Activated CD4-positive, alpha-beta T cell treated with anti-CD3 and anti-CD28 coated beads for 4 hours (primary cell): Measurements from ENCODE around the gene THSD4.
"Not testable (repeated sequence)": the region's sequence is repeated elsewhere in the genome, so short reads cannot be mapped to it uniquely, and the experiment has no call there.

Experiments used
- DNase-seq, 2 donors: peaks; one replicate each; pipeline ENCODE4 v3.0.0-alpha.2; 2020

Gene THSD4

DNA sequence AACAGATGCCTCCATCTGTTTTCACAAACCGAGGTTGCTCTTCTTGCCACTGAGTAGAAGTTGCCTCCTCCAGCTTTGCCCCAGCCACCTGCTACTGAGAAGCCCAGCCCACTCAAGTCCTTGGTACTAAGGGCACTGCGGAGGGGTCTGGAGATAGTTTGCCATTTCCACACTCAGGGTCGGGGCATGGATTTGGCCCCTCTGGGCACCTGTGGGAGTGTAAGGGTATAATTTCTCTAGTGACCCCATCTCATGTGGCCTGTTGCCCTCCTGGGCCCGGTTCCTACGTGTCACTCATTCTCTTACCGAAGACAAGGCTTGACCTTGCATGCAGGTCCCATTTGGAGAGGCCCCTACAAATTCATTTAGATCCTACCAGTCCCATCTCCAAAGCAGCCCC, 79.0 kb downstream of the THSD4 start:
- no peak for DNase-seq

DNA sequence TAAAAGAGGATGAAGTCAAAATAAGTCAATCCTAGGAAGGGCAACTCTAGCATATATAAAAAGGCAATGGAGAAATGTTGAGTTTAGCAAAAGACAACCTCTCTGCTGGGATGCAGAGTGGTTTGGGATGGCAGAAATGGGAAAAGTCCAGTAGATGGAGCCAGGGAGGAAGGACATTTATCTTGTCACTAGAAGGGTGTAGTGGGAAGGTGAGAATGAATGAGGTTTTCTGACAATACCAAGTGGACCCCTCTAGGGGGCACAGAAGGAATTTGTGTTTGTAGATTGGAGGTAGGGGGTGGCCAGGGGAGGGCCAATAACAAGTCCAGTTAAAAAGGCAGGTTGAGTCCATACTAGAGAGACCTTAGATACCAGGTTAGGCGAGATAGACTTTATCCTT, 80.0 kb downstream of the THSD4 start:
- DNase-seq = no peak

DNA sequence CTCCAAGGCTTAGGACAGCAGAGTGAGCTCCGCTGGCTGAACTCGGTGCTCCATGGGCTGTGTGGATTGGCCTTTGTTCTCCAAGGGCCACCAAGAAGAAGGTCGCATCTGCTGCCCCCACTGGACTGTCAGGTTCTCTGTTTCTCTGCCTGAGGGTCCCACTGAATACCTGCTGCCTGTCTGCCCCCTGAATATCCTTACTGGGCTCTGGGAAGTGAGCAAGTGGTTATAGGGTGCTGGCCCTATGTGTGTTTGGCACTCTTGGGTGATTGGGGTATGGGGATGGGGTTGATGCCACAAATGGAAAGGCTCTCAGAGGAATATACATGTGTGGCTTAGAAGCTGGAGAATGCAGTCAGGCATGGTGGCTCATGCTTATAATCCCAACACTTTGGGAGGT, 82.3 kb downstream of the THSD4 start:
- no peak for DNase-seq

DNA sequence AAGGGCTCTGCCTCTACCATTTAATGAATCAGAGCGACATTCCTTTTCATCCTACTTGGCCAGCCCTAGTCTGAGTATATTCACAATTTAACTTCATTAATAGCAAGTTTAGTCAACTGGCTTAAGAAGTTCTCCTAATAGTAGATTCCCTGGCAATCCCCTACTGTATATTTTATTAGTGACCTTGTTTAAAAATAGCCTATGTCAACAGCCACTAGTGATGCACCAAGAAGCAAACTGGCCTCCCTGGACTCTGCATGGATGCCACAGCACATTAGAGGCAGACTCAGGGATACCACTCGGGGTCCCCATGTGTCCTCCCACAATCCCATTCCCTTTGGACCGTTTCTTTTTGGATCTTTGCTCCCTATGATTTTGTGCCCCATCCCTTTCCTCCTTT, 83.6 kb downstream of the THSD4 start:
- DNase-seq = no peak

DNA sequence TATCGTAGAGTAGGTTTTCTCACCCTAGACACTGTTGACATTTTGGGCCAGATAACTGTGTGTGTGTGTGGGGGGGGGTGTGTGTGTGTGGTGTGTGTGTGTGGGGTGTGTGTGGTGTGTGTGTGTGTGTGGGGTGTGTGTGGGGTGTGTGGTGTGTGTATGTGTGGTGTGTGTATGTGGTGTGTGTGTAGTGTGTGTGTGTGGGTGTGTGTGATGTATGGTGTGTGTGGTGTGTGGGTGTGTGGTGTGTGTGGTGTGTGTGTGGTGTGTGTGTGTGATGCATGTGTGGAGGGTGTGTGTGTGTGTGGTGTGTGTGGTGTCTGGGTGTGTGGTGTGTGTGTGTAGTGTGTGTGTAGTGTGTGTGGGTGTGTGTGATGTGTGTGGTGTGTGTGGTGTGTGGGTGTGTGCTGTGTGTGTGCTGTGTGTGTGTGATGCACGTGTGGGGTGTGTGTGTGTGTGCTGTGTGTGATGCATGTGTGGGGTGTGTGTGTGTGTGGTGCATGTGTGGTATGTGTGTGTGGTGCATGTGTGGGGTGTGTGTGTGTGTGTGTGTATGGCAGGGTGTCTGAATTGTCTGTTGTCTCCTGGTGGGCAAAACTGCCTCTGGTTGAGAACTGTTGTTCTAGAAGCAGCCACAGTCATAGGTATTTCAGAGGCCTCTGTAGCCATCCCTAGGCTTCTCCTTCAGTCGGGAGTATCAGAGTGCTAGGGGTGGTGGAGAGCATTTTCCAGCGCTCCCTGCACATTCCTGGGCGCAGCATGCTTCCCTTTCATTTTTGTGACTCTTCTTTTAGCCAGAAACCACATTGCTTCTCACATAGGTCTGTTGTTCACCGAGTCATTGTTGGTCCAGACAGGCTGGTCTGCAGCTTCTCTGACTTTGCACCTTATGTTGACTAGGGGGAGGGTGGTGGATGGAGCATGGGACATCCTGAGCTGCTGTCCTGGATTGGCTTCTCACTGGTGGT, 84.4 kb downstream of the THSD4 start:
- DNase-seq = no peak

DNA sequence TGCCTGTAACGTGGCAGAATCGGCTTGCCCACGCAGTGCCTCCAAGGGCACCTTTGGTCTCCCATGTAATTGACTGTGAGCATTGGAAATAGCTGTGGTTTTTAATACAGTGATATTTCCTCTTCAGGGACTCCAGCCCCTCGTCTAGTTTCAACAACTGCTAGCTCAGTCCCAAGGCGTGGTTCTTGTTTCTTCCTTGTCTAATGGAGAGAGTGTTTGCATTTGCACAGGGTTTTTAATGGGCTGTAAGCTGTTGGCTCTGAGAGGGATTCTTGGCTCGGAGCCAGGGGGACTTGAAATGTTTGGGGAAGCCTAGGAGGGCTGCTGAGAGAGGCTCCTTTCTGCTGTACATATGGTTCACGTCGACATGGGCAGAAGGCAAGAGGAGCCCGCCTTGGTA, 86.2 kb downstream of the THSD4 start:
- DNase-seq = no peak

DNA sequence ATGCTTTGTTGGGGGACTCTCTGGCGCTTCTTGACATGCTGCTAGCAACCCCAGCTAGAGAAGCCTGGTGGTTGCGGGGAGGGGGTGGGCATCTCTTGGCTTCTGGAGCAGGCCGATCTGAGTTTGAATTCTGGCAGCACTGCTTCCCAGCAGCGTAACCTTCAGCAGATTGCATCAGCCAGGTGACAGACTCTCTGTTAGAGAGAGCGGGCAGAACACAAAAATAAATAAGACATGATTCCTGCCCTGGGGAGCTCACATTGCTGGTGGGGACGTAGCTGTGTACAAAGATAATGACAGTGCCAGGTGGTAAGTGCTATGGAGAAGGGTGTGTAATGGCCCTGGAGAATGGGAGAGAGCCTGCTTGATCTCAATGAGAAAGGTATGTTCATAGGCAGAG, 87.4 kb downstream of the THSD4 start:
- DNase-seq = no peak

DNA sequence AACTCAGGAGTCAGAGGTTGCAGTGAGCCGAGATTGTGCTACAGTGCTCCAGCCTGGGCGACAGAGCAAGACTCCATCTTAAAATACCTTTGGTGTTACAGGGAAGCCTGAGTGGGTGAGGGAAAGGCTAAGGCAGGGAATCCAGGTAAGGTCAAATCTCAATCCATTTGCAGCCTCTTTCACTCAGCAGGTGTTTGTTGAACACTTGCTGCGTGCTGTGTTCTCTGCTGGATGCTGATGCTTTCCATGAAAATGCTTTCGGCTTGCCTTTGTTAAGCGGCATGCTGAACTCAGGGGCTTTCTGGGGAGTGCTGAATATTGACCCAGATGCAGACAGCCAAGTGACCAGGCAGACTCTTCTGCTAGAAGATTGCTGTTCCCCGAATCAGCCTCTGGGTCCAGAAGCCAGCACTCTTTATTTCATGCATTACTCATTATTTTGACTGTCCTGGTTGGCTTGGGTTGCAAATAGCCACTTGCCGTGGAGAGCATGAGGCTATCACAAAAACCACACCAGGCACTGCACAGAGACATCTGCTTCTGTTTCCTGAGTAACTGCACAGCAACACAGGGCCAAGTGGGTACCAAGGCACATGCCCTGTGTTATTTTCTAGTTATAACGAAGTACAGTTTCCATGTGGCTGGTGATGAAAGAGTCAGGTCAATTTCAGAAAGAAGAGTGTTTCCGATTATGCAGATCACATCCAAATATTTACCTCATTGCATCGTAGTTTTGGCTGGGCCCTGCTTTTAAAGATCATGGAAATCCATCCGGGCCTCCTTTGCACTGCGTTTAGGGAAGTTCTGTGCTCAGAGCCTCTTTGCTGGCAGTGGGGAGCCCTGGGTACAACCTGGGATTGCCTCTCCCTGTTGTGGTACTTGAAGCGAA, 88.6 kb downstream of the THSD4 start:
- no peak for DNase-seq

DNA sequence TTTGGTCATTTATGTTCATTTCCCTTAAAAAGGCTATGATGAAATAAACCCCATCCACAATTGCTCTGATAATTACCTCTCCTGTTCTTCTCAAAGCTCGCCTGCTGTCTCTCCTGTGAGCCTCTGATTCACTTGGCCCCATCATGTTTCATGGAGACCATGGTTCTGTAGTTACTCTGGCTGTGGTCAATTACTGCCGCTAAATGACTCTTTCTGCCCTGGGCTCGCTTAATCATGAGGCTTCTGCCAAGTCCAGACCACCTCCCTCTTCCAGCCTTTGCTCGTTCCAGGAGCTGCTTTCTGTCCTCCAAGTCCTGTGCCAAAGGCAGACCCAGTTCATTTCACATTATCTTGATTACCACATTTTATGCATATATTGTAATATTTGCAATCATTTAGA, 91.9 kb downstream of the THSD4 start:
- no peak for DNase-seq

DNA sequence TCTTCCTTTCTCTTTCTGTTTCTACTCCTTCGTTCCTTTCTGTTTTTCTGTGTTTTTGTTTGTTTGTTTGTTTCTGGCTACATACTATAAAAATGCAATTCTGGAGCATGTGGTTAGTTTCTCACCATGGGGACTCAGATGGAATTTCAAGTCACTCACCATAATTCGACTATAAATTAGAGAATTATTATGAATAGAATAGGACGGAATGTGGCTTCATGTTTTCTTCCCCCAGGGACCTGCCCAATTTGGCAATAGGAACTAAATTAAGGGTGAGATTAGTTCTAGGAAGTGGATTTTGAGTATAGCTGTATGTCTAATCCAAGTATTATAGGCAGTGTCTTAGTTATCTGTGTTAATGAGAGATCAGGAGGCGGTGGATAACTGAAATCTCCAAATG, 96.9 kb downstream of the THSD4 start:
- DNase-seq = no peak

DNA sequence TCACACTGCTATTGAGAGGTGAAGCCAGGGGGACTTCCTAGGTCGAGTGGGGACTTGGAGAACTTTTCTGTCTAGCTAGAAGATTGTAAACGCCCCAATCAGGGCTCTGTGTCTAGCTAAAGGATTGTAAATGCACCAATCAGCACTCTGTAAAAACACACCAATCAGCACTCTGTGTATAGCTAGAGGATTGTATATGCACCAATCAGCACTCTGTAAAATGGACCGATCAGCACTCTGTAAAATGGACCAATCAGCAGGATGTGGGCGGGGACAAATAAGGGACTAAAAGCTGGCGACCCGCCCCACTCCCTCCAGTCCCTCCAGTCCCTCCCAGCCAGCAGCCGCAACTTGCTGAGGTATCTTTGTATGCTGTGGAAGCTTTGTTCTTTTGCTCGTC, 98.7 kb downstream of the THSD4 start:
- not testable (repeated sequence) for DNase-seq

DNA sequence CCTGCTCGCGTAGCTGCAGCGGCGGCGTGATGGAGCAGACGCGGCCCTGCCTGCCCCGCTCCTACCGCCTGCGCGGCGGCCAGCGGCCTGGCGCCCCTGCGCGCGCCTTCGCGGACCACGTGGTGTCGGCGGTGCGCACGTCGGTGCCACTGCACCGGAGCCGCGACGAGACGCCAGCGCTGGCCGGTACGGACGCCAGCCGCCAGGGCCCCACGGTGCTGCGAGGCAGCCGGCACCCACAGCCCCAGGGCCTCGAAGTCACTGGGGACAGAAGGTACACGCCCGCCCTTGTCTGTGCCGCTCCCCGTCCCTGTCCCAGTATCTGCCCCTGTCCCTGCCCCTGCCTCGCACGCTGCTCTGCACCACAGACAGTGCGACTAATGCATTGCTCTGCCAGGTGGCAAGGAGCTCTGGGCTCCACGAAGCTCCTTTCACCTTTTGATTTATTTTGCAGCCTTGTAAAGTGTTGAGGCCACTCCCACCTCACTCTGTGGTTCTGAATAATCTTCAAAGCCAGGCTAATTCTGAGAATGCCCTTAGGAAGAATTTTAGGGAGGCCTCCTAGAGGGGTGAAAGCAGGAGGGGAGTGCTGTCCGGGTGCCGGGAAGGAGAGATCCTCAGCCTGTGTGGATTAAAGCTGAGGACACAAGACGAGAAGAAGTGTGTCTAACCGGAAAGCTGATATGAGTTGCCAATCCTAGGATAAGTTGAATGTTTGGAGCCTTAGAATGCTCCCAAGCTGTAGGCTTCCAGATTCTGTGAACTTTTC, 100.0 kb downstream of the THSD4 start:
- DNase-seq = no peak

DNA sequence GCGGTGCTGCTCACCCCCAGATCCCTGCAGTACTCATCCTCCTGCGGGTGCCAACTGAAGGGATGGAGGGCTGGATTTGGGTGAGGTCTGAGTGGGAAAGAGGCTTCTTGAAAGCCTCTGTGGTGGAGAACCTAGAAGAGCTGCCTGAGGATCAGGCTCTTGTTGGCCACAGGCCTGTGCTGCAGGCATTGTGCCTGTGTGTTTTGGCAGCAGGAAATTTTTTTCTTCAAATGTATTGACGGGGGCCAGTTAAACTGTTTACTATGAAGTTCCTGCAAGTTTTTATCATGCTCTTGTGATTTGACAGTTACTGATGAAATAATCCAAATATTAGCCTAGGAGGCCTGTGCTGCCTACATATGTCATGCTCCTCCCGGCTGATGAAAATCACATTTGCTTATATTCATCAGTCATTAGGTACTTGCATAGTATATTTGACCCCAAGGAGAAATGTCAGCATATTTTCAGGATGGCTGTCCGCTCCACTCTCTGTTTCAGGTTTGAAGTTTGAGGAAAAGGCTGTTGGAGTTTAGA, 103.1 kb downstream of the THSD4 start:
- DNase-seq = no peak

DNA sequence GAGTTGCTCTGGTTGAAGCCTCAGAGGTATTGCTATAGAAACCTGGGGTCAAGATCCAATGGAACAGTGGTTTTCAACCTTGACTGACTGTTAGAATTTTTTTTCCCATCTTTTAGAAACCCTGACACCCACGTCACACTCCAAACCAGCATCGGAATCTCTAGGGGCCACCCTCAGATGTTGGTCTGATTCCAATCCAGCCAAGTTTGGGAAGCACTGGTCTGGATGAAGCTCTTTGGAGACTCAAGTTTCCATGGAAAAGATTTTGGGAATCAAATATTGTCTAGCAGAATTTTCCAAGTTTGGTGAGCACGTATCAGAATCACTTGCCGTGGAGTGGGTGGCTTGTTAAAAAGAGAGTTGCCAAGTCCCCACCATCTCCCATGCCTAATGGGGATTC, 103.8 kb downstream of the THSD4 start:
- no peak for DNase-seq

DNA sequence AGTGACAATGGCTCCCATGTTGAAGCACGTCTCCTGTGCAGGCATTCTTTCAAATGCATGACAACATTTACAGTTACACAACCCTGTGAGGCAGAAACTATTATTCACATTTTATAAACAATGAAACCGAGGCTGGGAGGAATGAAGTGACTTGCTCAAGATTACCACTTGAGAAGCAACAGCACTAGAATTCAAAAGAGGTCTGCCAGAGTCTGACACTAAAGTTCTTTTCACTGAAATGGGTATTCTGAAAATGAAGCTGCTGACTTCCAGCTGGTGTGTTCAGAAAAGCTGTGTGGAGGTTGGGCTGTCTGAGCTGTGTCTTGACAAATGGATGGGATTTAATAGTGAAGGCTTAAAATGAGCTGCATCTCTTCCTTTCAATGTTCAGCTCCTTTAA, 104.4 kb downstream of the THSD4 start:
- DNase-seq = no peak

DNA sequence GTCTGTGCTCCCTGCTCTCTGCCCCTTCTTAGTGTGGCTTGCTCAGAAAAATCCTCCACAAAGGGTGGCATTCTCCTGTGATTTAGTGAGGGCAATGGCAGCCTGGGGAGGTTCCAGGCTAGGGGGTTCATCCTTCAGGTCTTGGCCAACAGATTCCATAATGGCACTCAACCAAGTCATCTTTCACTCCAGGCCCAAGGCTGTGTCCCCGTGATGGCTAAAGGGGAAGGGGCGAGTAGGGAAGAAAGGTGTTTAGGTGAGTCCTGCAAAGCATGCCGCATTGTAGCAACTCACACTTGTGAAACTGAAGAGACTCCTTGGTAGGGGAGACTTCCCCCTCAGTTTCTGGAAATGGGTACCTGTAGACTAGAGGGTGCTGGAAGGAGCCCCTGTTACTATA, 105.6 kb downstream of the THSD4 start:
- DNase-seq = no peak

DNA sequence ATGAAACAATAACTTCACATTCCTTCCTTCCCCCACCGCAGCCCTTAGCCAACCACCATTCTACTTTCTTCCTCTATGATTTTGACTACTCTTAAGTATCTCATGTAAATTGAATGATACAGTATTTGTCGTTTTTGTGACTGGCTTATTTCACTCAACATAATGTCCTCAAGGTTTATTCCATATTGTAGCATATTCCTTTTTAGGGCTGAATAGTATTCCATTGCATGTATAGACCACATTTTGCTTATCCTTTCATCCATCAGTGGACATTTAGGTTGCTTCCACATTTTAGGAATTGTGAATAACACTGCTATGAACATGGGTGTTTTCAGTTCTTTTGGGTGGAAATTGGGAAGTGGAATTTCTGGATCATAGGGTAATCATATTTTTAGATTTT, 106.1 kb downstream of the THSD4 start:
- no peak for DNase-seq

DNA sequence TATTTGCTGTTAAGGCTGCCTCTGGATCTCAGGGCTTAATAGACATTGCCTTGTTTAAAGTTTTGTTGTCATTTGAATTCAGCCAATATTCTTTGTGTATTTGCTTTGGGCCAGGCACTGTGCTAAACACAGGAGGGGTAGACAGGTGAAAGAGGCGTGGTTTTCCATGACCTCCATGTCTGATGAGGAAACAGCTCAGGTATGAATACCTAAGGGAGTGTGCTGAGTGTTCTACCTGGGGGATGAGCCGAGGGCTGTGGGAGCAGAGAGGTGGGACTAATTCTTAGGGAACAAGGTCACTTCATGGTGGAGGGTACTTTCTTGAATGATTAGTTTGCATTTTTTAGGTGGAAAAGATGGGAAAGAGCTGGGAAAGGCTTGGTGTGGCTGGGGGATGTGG, 108.2 kb downstream of the THSD4 start:
- no peak for DNase-seq

DNA sequence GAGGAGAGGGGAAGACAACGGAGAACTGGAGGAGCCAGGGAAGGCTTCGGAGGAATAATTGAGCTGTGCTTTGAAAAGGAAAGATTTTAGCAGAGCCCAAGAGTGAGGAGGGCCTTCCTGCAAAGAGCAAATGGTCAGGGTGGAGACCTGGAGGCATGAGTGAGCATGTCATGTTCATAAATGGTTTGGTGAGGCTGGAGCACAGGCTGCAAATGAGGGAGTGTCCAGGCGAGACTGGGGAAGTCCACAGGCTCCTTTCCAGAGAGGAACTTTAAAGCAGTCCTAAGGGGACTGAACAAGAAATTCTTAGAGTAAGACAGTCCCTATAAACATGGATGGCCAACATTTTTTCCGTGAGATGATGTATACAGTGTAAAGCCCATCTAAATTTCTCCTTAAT, 108.8 kb downstream of the THSD4 start:
- no peak for DNase-seq

DNA sequence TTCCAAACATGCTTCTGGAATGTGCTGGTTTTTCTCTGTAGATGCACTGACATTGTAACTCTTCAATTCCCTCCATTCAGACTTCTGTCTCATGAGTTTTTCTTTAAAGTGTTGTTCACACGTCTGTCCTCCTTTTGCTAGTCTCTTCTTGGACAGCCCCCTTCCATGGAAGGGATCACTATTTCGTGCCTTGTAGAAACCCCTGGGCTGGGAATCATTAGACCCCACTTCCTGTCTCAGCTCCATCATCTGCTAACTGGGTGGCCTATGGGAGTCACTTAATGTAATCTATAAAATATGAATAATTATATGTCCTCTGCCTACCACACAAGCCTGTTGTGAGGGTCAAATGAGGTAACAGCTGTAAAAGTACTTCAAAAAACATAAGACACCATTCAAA, 110.6 kb downstream of the THSD4 start:
- no peak for DNase-seq

DNA sequence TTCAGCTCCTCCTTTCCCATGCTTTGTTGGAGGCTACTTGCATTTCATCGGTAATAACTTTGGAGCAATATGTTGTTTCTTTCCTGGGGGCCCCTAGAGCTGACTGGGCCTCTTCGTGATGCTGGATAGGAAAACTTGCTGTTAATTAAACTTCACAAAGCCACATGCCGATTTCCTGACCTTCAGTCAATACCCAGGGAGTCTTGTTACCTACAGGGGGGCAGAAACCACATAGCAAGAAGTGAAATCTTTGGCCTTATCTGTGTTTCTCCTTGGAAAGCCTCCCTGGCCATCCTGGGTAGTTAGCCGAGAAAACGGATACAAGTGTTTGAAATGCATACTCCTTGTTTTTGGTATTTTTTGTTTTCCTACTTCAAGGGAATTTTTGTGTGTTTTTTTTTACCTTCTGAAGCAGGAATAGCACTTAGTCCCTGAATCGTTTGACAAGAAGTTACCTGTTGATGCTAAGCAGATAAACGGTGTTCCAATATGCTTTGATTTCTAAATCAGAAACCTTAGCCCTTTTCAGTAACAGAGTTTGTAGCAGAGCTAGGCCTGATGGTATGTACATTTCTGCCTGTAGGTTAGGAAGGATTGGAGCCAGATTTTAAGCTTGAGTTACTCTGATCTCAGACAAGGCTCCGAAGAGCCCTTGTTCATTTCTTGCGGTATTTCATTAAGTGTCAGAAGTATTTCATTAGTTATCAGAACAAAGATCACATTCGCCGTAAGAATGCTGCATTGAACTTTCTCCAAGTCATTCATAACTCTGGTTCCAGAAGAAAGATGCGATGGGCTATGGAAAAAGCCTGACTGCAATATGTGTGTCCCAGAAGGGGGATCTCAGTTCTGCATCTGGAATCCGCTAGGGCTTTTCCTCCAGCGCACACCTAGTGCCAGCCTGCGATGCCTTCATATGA, 111.5 kb downstream of the THSD4 start:
- DNase-seq = no peak

DNA sequence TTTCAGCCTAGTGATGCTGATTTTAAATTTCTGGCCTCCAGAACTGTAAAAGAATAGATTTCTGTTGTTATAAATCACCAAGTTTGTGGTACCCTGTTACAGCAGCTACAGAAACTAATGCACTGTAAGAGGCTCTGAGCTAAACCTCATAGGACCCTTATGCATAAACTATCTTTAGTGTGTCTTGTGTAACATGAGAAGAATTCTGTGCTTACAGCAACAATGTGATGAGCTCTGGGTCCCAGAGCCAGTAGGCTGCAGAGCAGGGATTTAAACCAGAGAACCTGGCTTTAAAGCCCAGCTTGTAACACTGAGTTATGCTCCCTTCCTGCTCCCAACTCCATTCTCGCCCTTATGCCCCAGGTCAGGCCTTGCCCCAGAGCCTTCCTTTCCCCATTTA, 113.1 kb downstream of the THSD4 start:
- DNase-seq = no peak
